Stimulated activated CD4-positive, alpha-beta T cell treated with anti-CD3 and anti-CD28 coated beads, TNF-alpha, amount 100 ng/mL, for 4 hours (primary cell): Measurements from ENCODE around the gene KMT2C.

ENCODE experiments used
- DNase-seq, 3 experiments: peaks; one replicate each; pipeline ENCODE4 v3.0.0-alpha.2; 2020; ENCODE audit warnings: low read depth in 3 of 3

Gene KMT2C

GRCh38 chr7:152105205-152105604, 330.6 kb downstream of the KMT2C start:
- no peak for DNase-seq

DNA sequence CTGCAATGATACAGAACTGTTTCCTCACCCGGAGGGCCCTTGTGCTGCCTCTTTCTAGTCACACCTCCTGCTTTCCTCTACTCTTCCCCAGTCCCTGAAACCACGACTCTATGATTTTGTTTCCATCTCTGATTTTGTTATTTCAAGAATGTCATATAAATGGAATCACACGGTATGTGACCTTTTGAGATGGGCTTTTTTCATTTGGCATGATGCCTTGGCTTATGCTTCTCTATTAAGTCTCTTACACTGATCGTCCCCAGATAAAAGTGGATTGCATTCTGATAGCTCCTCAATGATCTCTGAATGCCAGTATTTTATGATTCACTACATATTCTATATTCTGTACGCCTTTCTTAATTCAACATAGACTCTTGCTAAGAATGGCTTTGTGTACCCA, 332.1 kb downstream of the KMT2C start:
- DNase-seq = no peak

- no peak for DNase-seq
Observed at GRCh38 chr7:152103066-152103465, 332.7 kb downstream of the KMT2C start.

DNA sequence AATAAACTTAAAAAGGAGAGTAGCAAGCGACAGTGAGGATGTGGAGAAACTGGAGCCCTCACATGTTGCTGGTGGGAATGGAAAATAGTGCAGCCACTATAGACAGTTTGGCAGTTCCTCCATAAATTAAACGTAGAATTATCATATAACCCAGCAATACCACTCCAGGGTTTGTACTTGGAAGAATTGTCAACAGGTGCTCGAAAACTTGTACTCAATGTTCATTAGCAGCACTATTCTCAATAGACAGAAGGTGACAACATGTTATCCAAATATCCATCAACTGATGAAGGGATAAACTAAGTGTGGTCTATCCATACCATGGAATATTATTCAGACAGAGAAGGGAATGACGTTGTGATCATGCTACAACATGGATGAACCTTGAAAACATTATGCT, 338.5 kb downstream of the KMT2C start:
- no peak for DNase-seq

- no peak for DNase-seq
Observed at GRCh38 chr7:152095771-152096170, 340.0 kb downstream of the KMT2C start.

- DNase-seq = no peak
Observed at GRCh38 chr7:152093717-152094116, 342.1 kb downstream of the KMT2C start.

DNA sequence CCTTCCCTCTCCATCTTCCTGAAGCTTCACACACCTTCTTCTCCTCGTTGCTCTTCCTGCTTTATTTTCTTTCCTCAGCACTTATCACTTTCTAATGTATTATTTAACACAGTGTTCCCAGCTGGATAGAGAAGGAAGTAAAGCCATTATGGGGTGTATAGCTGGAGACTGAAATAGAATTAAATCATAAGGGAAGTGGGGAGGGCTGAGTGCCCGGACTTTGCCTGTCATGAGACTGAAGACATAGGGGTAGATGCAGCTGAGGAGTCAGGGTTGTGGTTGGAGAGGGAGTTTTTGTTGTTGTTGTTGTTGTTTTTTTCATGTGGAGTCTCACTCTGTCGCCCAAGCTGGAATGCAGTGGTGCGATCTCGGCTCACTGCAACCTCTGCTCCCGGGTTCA, 345.1 kb downstream of the KMT2C start:
- DNase-seq = no peak

DNA sequence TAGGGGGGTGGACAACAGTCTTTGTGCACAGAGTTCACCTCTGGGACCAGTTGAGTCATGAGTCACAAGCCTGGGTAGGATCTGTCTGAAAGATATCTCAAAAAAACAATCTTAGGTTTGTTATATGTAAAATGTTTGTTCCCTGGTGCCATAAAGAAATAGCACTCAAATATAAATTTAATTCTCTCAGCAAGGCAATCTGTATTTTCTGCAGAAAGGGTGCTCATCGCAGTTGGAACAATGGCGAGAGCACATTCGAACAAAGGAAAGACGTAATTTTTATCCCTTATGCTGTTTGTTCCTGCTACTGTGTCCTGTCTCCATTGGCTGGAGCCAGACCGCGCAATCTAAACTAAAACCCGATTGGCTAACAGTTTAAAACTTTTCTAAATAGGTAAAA, 346.6 kb downstream of the KMT2C start:
- no peak for DNase-seq

GRCh38 chr7:152086513-152086912, 349.3 kb downstream of the KMT2C start:
- DNase-seq = no peak

- no peak for DNase-seq
Observed at GRCh38 chr7:152085131-152085530, 350.7 kb downstream of the KMT2C start.
